HL-60 (cell line): Measurements from ENCODE around the gene PPFIA2.

Source experiments
- DNase-seq, 2 experiments: peaks; one replicate each; pipeline ENCODE4 v3.0.0-alpha.2; 2010 to 2020; ENCODE audit warnings: low read depth in 1 of 2, low spot score in 1 of 2
- H3K27ac ChIP-seq: fragments of 250-450 bp; sonication (Bioruptor Pico); replicated peaks from 2 replicates; pipeline ENCODE4 v1.5.1; 2020; ENCODE audit warnings: mild to moderate bottlenecking, moderate library complexity
- H3K27me3 ChIP-seq: fragments of 250-450 bp; sonication (Bioruptor Pico); 2 replicates; pipeline ENCODE4 v1.5.1; 2021; ENCODE audit warnings: mild to moderate bottlenecking, moderate library complexity; ENCODE audit not compliant: insufficient read depth, poor library complexity, severe bottlenecking
- H3K4me3 ChIP-seq: replicated peaks from 2 replicates; pipeline ENCODE4 v1.5.1; 2011; ENCODE audit warnings: mild to moderate bottlenecking, control low read depth, low read length; ENCODE audit not compliant: insufficient read depth
- GABPA ChIP-seq: IDR thresholded peaks from 2 replicates; pipeline ENCODE4 v1.6.1; 2012; ENCODE audit warnings: low read depth
- POLR2AphosphoS5 ChIP-seq: IDR thresholded peaks from 2 replicates; pipeline ENCODE4 v1.6.1; 2012; ENCODE audit warnings: low read depth
- SPI1 ChIP-seq: IDR thresholded peaks from 2 replicates; pipeline ENCODE4 v1.6.1; 2012; ENCODE audit warnings: low read depth, mild to moderate bottlenecking, borderline replicate concordance
- TF ChIP-seq, protein P1 (sequence below): IDR thresholded peaks from 2 replicates; pipeline ENCODE4 v1.6.1; 2012; ENCODE audit warnings: low read depth; ENCODE audit not compliant: insufficient replicate concordance
- TF ChIP-seq, protein P2 (sequence below): IDR thresholded peaks from one replicate; pipeline ENCODE4 v1.5.1; 2011; ENCODE audit warnings: low read length, control low read depth, inconsistent platforms; ENCODE audit not compliant: insufficient read depth

Gene PPFIA2

DNA sequence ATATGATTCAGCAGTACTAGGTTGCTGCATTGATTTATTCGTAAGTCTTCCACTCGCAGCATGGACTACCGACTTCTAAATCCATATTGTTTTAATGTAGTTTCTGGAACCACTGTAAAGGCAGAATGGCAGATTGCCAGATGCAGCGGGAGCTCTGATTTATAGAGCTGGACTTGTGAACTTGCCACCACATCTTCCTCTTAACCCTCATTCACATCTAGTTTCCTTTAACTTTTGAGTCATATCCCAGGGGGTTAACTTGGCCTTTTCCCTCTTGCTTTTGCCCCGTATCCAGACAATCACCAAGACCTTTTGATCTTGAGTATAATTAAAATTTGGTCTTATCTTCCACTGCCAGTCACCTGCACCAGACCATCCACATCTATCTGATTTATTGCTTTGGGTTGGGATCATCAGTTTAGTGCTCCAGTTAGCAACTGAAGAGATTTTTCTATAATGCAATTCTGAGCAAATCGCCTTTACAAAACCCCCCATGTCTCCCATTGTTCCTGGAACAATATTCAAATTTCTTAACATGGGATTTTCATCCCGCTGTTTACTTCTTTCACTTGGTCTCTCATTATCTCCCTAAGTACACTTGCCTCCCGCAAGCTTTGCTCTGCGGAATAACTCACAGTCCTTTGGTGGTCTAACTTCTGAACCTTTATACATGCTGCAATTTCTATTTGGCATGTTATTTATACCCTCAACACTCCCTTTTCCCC, 550.8 kb downstream of the PPFIA2 start:
- peaks cover 5% of the 10 kb centered on the region for H3K27me3 ChIP-seq
- no peak for TF ChIP-seq SPI1
- TF ChIP-seq, protein P1, sequence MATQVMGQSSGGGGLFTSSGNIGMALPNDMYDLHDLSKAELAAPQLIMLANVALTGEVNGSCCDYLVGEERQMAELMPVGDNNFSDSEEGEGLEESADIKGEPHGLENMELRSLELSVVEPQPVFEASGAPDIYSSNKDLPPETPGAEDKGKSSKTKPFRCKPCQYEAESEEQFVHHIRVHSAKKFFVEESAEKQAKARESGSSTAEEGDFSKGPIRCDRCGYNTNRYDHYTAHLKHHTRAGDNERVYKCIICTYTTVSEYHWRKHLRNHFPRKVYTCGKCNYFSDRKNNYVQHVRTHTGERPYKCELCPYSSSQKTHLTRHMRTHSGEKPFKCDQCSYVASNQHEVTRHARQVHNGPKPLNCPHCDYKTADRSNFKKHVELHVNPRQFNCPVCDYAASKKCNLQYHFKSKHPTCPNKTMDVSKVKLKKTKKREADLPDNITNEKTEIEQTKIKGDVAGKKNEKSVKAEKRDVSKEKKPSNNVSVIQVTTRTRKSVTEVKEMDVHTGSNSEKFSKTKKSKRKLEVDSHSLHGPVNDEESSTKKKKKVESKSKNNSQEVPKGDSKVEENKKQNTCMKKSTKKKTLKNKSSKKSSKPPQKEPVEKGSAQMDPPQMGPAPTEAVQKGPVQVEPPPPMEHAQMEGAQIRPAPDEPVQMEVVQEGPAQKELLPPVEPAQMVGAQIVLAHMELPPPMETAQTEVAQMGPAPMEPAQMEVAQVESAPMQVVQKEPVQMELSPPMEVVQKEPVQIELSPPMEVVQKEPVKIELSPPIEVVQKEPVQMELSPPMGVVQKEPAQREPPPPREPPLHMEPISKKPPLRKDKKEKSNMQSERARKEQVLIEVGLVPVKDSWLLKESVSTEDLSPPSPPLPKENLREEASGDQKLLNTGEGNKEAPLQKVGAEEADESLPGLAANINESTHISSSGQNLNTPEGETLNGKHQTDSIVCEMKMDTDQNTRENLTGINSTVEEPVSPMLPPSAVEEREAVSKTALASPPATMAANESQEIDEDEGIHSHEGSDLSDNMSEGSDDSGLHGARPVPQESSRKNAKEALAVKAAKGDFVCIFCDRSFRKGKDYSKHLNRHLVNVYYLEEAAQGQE, result no peak
- no peak for TF ChIP-seq GABPA
- TF ChIP-seq, protein P2, sequence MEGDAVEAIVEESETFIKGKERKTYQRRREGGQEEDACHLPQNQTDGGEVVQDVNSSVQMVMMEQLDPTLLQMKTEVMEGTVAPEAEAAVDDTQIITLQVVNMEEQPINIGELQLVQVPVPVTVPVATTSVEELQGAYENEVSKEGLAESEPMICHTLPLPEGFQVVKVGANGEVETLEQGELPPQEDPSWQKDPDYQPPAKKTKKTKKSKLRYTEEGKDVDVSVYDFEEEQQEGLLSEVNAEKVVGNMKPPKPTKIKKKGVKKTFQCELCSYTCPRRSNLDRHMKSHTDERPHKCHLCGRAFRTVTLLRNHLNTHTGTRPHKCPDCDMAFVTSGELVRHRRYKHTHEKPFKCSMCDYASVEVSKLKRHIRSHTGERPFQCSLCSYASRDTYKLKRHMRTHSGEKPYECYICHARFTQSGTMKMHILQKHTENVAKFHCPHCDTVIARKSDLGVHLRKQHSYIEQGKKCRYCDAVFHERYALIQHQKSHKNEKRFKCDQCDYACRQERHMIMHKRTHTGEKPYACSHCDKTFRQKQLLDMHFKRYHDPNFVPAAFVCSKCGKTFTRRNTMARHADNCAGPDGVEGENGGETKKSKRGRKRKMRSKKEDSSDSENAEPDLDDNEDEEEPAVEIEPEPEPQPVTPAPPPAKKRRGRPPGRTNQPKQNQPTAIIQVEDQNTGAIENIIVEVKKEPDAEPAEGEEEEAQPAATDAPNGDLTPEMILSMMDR, result no peak
- TF ChIP-seq POLR2AphosphoS5, result no peak
- no peak overlapping the region for H3K4me3 ChIP-seq
- H3K27ac ChIP-seq, result no peak overlapping the region
- DNase-seq, result no peak
